B cell (primary cell): ENCODE results near the gene CD74.

Source experiments
- CTCF ChIP-seq: fragments of 200-600 bp; IDR thresholded peaks from one replicate; pipeline ENCODE4 v1.8.0; 2022; ENCODE audit warnings: antibody characterized with exemption, mild to moderate bottlenecking
- EZH2 ChIP-seq: IDR thresholded peaks from 2 replicates; pipeline ENCODE4 v1.6.1; 2012; ENCODE audit warnings: borderline replicate concordance, low read depth, mild to moderate bottlenecking, moderate library complexity, low read length; ENCODE audit not compliant: insufficient read depth, poor library complexity, severe bottlenecking

- no peak for TF ChIP-seq EZH2
- TF ChIP-seq CTCF: no peak
These were observed 44.2 kb downstream of the CD74 start for GRCh38 chr5:150368526-150368925.
